ENCODE data around the gene KMT2B. TPM values are rescaled to one million over a fixed set of nuclear protein-coding genes. Genes with fewer than 3 reads are reported as not detected.

The KMT2B gene
- total and polyA plus RNA-seq, 2 experiments from 2014 or later, result 15.8 to 49.8 TPM

DNA sequence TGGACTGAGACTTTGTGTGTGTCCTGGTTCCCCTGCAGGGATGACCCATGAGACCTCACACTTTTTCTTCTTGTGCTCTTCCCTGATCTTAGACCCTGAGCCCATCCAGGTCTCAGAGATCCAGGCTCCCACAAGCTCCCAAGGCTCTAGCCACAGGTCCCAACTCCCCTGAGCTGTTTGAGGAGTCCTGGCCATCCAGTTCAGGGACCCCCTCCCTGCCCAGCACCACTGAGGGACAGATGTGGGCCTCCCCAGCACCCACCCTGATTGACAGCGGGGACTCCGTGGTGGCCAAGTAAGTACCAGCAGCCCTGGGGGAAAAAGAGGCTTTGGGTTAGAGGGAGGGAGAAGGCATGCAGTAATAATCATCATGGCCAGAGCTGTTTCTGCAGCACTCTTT, 41.9 kb downstream of the KMT2B start:
- peaks cover 6% of the 10 kb centered on the region; the same call in 1 of the 2 replicates for H3K36me3 ChIP-seq (ENCODE audit: insufficient read depth)
- H3K4me3 ChIP-seq, result no peak overlapping the region
- no peak for DNase-seq (ENCODE audit: low spot score)
- H3K27ac ChIP-seq (ENCODE audit: low read depth), result no peak overlapping the region
- peaks cover 9% of the 10 kb centered on the region; the same call in 1 of the 2 replicates for H3F3A ChIP-seq (replicated peaks; ENCODE audit: low read depth)
- H3K9me2 ChIP-seq (ENCODE audit: insufficient read depth), result no peaks in the 10 kb centered on the region
- Mint-ChIP-seq H3K4me1 (peaks cover 15% of the 10 kb centered on the region), H3K27me3 (ENCODE audit: insufficient read depth, low read depth, poor library complexity) (peaks cover 28% of the 10 kb centered on the region), H3K9me3 (no peaks in the 10 kb centered on the region; the same call in 2 of the 3 replicates), H3K27ac (no peak overlapping the region), H3K4me3 (peak overlapping the region; percentile 83), H3K36me3 (ENCODE audit: low read depth) (peaks cover 35% of the 10 kb centered on the region)
- H2AFZ ChIP-seq, result no peak overlapping the region
- ATAC-seq, result no peak
- peaks cover 26% of the 10 kb centered on the region for H3K27me3 ChIP-seq (ENCODE audit: insufficient read depth)
- H3K4me1 ChIP-seq (ENCODE audit: insufficient read depth), result peaks cover 4% of the 10 kb centered on the region
- peaks cover 13% of the 10 kb centered on the region for H3K79me2 ChIP-seq (replicated peaks; ENCODE audit: insufficient read depth)
- H3K4me2 ChIP-seq, result no peak overlapping the region
- TF ChIP-seq, protein P1, sequence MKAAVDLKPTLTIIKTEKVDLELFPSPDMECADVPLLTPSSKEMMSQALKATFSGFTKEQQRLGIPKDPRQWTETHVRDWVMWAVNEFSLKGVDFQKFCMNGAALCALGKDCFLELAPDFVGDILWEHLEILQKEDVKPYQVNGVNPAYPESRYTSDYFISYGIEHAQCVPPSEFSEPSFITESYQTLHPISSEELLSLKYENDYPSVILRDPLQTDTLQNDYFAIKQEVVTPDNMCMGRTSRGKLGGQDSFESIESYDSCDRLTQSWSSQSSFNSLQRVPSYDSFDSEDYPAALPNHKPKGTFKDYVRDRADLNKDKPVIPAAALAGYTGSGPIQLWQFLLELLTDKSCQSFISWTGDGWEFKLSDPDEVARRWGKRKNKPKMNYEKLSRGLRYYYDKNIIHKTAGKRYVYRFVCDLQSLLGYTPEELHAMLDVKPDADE (IDR thresholded peaks at IDR 0.05), result no peak
- TF ChIP-seq, protein P2, sequence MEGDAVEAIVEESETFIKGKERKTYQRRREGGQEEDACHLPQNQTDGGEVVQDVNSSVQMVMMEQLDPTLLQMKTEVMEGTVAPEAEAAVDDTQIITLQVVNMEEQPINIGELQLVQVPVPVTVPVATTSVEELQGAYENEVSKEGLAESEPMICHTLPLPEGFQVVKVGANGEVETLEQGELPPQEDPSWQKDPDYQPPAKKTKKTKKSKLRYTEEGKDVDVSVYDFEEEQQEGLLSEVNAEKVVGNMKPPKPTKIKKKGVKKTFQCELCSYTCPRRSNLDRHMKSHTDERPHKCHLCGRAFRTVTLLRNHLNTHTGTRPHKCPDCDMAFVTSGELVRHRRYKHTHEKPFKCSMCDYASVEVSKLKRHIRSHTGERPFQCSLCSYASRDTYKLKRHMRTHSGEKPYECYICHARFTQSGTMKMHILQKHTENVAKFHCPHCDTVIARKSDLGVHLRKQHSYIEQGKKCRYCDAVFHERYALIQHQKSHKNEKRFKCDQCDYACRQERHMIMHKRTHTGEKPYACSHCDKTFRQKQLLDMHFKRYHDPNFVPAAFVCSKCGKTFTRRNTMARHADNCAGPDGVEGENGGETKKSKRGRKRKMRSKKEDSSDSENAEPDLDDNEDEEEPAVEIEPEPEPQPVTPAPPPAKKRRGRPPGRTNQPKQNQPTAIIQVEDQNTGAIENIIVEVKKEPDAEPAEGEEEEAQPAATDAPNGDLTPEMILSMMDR (conservative IDR thresholded peaks at IDR 0.05; ENCODE audit: low read depth in 2 of 2), result no peak
- TF ChIP-seq JUNB (IDR thresholded peaks at IDR 0.05; ENCODE audit: unreplicated experiment), result no peak
- peaks cover 3% of the 10 kb centered on the region for H4K20me1 ChIP-seq (replicated peaks; ENCODE audit: insufficient read depth)

DNA sequence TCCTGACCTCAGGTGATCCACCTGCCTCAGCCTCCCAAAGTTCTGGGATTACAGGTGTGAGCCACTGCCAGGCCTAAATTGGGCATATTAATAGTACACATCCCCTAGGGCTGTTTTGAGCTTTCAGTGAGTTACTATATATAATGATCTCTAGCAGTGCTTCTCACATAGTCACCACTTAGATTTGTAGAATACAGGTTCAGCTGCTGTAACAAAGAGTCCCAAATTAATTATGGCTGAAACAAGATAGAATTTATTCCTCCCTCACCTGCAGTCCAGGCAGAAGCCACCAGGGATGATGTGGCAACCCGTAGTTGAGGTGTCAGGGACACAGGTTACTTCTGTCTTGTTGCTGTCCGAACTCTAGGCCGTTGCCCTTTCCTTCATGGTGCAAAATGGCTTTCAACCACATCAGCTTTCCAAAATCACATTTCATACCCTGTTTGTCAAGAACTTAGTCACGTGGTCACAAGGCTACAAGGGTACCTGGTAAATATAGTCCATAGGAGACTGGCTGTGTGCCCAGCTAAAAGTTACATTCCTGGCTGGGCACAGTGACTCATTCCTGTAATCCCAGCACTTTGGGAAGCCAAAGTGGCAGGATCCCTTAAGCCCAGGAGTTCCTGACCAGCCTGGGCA, 43.0 kb downstream of the KMT2B start:
- peaks cover 13% of the 10 kb centered on the region for H3K79me2 ChIP-seq (replicated peaks; ENCODE audit: insufficient read depth)
- Mint-ChIP-seq H3K27ac (no peak overlapping the region), H3K36me3 (ENCODE audit: low read depth) (peaks cover 39% of the 10 kb centered on the region), H3K9me3 (no peaks in the 10 kb centered on the region; the same call in 2 of the 3 replicates), H3K4me1 (peaks cover 11% of the 10 kb centered on the region), H3K4me3 (no peak overlapping the region), H3K27me3 (ENCODE audit: insufficient read depth, low read depth, poor library complexity) (peaks cover 23% of the 10 kb centered on the region)
- peaks cover 4% of the 10 kb centered on the region for H3K4me1 ChIP-seq (ENCODE audit: insufficient read depth)
- ATAC-seq (no peak), DNase-seq (ENCODE audit: low spot score) (no peak)
- H3K9me2 ChIP-seq (ENCODE audit: insufficient read depth), result no peaks in the 10 kb centered on the region
- H3K27me3 ChIP-seq (ENCODE audit: insufficient read depth), result peaks cover 15% of the 10 kb centered on the region
- no peak overlapping the region for H3K27ac ChIP-seq (ENCODE audit: low read depth)
- H3K4me2 ChIP-seq, result no peak overlapping the region
- peaks cover 3% of the 10 kb centered on the region for H4K20me1 ChIP-seq (replicated peaks; ENCODE audit: insufficient read depth)
- H3K4me3 ChIP-seq, result no peak overlapping the region
- peaks cover 6% of the 10 kb centered on the region; the same call in 1 of the 2 replicates for H3K36me3 ChIP-seq (ENCODE audit: insufficient read depth)
- H2AFZ ChIP-seq, result no peak overlapping the region
- H3F3A ChIP-seq (replicated peaks; ENCODE audit: low read depth), result peaks cover 9% of the 10 kb centered on the region; the same call in 1 of the 2 replicates
- TF ChIP-seq, protein P2 (conservative IDR thresholded peaks at IDR 0.05; ENCODE audit: low read depth in 2 of 2), result no peak
- TF ChIP-seq JUNB (IDR thresholded peaks at IDR 0.05; ENCODE audit: unreplicated experiment) (no peak), EZH2phosphoT487 (IDR thresholded peaks at IDR 0.05; ENCODE audit: unreplicated experiment) (no peak), STAT1 (IDR thresholded peaks at IDR 0.05; ENCODE audit: unreplicated experiment) (no peak), NANOG (IDR thresholded peaks at IDR 0.05; ENCODE audit: borderline replicate concordance) (no peak)
- TF ChIP-seq, protein P3, sequence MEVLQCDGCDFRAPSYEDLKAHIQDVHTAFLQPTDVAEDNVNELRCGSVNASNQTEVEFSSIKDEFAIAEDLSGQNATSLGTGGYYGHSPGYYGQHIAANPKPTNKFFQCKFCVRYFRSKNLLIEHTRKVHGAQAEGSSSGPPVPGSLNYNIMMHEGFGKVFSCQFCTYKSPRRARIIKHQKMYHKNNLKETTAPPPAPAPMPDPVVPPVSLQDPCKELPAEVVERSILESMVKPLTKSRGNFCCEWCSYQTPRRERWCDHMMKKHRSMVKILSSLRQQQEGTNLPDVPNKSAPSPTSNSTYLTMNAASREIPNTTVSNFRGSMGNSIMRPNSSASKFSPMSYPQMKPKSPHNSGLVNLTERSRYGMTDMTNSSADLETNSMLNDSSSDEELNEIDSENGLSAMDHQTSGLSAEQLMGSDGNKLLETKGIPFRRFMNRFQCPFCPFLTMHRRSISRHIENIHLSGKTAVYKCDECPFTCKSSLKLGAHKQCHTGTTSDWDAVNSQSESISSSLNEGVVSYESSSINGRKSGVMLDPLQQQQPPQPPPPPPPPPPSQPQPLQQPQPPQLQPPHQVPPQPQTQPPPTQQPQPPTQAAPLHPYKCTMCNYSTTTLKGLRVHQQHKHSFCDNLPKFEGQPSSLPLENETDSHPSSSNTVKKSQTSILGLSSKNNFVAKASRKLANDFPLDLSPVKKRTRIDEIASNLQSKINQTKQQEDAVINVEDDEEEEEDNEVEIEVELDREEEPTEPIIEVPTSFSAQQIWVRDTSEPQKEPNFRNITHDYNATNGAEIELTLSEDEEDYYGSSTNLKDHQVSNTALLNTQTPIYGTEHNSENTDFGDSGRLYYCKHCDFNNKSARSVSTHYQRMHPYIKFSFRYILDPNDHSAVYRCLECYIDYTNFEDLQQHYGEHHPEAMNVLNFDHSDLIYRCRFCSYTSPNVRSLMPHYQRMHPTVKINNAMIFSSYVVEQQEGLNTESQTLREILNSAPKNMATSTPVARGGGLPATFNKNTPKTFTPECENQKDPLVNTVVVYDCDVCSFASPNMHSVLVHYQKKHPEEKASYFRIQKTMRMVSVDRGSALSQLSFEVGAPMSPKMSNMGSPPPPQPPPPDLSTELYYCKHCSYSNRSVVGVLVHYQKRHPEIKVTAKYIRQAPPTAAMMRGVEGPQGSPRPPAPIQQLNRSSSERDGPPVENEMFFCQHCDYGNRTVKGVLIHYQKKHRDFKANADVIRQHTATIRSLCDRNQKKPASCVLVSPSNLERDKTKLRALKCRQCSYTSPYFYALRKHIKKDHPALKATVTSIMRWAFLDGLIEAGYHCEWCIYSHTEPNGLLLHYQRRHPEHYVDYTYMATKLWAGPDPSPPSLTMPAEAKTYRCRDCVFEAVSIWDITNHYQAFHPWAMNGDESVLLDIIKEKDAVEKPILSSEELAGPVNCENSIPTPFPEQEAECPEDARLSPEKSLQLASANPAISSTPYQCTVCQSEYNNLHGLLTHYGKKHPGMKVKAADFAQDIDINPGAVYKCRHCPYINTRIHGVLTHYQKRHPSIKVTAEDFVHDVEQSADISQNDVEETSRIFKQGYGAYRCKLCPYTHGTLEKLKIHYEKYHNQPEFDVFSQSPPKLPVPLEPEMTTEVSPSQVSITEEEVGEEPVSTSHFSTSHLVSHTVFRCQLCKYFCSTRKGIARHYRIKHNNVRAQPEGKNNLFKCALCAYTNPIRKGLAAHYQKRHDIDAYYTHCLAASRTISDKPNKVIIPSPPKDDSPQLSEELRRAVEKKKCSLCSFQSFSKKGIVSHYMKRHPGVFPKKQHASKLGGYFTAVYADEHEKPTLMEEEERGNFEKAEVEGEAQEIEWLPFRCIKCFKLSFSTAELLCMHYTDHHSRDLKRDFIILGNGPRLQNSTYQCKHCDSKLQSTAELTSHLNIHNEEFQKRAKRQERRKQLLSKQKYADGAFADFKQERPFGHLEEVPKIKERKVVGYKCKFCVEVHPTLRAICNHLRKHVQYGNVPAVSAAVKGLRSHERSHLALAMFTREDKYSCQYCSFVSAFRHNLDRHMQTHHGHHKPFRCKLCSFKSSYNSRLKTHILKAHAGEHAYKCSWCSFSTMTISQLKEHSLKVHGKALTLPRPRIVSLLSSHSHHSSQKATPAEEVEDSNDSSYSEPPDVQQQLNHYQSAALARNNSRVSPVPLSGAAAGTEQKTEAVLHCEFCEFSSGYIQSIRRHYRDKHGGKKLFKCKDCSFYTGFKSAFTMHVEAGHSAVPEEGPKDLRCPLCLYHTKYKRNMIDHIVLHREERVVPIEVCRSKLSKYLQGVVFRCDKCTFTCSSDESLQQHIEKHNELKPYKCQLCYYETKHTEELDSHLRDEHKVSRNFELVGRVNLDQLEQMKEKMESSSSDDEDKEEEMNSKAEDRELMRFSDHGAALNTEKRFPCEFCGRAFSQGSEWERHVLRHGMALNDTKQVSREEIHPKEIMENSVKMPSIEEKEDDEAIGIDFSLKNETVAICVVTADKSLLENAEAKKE (CRISPR knock-in tag; IDR thresholded peaks at IDR 0.05), result no peak
